GM18508 (cell line): Measurements from ENCODE around the gene KDM8.

Experiments
- ATAC-seq: cut with Tn5 transposase; IDR thresholded peaks from one replicate; pipeline ENCODE4 v1.9.1; 2021; ENCODE audit warnings: moderate number of reproducible peaks; ENCODE audit not compliant: insufficient read depth, unreplicated experiment

Gene KDM8

GRCh38 chr16:27228621-27229501, 25.5 kb downstream of the KDM8 start:
- no peak for ATAC-seq

DNA sequence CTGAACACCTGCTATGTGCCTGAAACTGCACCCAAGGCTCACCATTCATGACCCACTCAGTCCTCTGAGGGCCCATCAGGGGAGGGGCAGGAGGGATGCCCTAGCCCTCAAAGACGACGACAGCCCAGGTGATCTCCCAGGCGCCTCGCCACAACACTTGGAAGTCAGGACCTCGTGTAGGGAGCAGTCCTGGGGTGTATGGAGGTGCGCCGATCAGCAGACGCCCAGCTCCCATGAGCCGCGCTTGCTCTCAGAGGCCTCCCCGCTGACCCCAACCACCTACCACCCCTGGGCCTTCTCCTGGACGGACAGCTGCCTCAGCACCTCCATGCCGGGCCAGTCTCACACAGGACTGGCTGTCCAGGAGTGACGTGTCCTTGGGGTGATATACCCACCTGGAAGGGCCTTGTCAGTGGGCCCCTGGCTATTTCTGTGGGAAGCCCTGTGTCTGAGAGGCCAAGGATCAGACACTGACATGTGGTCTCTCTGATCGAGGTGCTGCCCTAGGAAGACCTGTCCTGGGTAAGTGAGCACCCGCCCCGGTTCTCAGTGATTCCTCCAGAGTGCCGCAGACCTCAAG, 26.7 kb downstream of the KDM8 start:
- ATAC-seq: no peak

GRCh38 chr16:27230562-27231001, 27.3 kb downstream of the KDM8 start:
- ATAC-seq: no peak

DNA sequence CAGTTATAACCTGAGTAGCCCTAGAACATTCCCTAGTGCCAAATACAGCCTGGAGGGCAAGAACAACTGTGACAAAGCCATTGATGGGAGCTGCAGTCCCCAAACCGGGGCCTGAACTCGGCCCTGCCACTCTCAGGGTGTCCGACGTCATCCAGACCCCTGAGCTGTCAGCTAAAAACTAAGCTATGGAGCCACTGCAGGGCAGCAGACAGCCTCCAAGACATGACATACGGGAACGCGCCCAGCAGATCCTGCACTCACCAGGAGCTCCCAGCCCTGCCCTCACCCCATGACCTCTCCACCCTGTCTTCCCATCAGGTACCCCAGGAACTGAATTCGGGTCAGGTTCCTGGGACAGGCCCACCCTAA, 28.4 kb downstream of the KDM8 start:
- ATAC-seq: no peak

GRCh38 chr16:27232061-27232900, 29.0 kb downstream of the KDM8 start:
- no peak for ATAC-seq

DNA sequence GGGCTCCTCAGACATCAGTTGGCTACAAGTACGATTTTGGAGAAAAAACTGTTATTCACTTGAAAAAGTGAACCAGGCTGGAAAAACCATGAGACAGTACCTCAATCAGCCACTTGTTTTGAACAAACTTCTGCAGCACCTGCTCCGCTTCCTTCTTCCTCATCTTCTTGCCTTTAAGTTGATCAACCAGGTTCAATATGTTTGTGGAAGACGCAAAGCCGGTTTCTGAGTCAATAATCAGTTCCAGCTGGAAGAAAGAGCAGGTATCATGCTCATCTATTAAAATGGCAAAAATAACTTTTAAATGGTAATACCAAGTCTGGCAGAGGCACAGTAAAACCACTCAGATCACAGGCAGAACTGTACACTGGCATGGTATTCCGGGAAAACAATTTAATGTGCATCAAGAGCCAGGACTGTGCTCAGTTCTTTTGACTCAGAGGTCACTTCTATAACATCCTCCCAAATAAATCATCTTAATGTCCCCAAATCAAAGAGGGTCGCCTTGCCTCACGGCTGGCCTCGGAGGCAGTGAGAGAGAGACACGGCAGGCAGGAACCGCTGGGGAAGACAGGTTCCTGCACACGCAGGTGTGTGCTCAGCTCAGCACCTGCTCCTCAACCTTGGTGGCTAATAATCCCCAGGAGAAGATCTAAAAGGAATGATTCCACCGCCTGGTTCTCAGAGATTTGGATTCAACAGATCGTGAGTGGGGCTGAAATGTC, 29.7 kb downstream of the KDM8 start:
- ATAC-seq: no peak

GRCh38 chr16:27233731-27234130, 30.4 kb downstream of the KDM8 start:
- no peak for ATAC-seq

DNA sequence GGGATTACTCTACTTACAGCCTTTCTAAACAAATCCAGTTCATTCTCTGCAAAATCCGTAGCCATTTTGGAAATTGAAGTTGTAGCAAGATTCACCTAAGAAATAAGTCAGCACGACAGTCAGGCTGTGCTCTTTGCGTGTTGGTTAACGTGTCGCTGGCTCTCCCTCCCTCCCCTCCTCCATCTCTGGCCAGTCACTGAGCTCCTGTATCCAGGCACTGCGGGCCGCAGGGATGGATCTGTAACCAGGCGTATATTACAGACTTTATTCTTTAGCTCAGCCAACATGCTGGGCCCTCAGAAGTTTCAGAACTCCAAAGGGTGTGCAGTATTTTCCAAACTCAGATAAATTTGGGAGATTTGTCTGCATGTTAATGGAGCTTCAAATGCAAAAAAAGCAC, 30.8 kb downstream of the KDM8 start:
- no peak for ATAC-seq

DNA sequence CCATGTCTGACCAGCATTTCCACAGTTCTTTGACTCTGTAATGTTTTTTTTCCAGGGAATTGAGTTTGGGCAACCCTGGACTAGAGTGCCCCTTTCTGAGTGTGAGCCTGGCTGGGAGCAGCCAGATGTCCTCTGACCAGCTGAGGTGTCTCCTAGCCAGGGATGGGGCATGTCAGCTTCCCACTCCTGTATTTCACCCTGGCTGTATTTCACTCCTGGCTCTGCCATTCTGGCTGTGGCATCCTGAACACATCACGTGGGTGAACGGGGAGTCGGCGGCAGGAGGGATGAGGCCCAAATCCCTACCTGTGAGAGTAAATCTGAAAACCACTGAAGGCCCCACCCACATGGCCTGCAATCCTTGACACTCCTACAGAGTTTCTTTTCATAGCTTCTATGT, 31.3 kb downstream of the KDM8 start:
- ATAC-seq: no peak

- no peak for ATAC-seq
These were observed 32.0 kb downstream of the KDM8 start for GRCh38 chr16:27235055-27235937.

DNA sequence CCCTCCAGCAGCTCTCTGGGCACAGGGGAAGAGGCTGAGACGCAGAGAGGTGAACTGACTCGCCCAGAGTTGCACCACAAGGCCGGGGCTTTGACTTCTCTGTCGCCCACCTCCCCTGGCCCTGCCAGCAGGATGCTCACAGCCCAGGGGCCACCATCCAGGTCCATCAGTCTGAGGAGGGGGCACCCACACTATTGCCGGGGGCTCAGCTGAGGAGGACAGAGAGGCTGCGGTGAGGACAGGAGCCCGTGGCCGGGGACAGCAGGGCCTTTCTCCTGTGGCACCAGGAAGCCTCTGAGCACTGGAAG, 32.6 kb downstream of the KDM8 start:
- ATAC-seq: no peak

- no peak for ATAC-seq
These were observed 33.4 kb downstream of the KDM8 start for GRCh38 chr16:27236635-27237218.

DNA sequence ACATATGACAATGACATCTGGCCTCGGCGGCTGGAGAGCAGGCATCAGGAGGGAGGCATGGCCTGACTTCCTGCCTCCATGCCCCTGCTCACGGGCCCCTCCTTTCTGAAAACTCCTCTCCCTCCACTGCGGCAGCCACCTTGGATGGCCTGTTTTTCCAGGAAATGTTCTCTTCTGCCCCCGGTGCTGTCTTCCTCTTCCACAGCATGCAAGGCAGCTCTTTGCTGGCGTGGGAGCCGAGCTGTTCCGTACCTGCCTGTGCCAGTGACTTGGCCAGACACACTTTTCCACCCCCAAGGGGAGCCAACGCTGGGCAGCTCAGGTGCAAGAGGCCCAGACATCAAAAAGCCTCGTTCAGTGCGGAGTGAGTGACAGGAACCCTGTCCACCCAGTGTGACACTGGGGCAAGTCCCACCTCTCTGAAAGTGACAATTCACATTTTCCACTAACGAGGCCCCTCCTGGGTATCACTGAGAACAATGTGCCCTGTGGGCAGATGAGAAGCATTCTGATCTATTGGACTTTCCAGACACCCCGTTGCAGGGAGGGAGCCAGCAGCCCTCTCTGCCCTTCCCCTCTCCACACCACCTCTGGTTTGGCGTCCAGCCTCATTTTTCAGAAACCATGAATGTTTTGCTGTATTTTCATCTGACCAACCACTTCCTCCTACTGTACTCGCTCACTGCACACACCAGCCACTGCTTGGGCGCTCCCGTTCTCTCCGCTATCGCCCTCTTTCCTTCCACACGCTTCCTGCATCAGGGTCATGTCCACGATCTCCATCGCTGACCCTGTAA, 34.1 kb downstream of the KDM8 start:
- ATAC-seq: peak; percentile 42

- ATAC-seq: no peak
These were observed 34.8 kb downstream of the KDM8 start for GRCh38 chr16:27238016-27238587.

GRCh38 chr16:27238591-27238990, 35.3 kb downstream of the KDM8 start:
- no peak for ATAC-seq

- ATAC-seq: no peak
These were observed 35.7 kb downstream of the KDM8 start for GRCh38 chr16:27239026-27239425.

DNA sequence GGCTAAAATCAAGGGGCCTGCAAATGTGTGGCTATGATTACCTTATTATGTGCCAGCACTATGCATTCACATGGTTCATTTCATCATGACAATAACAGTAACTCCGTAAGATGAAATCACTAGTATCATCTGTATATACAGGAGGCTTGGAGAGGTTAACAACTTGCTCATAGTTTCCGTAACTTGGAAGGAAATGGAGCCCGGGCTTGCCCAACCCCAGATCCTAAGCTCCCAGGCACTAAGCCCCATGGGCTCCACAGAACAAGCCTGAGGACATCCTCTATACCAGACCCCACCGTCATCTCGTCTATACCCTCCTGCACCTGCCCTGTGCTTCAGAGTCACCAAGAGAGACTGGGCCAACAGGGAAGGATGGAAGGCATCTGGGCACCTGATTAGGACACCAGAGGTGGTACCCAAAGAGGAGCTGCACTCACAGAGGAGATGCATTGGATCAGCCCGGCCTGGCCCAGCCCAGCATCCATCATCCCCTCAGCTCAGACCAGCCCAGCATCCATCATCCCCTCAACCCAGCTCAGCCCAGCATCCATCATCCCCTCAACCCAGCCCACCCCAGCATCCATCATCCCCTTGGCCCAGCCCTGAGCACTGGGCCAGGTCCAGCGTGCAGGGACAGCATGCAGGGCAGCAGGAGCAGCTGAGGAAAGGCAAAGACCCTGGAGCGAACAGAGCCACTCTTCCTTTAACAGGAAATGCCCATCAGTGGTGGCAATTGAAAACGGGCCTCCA, 36.8 kb downstream of the KDM8 start:
- no peak for ATAC-seq
